Stimulated activated CD4-positive, alpha-beta T cell treated with anti-CD3 and anti-CD28 coated beads, Interleukin-2, amount 100 ng/mL, for 4 hours (primary cell): ENCODE measurements around the gene KIF12.
"Not testable (repeated sequence)": the region's sequence is repeated elsewhere in the genome, so short reads cannot be mapped to it uniquely, and the experiment has no call there.

Source experiments
- DNase-seq: peaks from one replicate; pipeline ENCODE4 v3.0.0-alpha.2; 2020; ENCODE audit warnings: low read depth

KIF12 gene

GRCh38 chr9:114098936-114099668 lies at the start of gene KIF12:
TSS of gene KIF12 (minus strand) at chr9:114099292. CDS start at chr9:114099276, 16 bp downstream.
- no peak for DNase-seq

GRCh38 chr9:114146735-114147134 lies 47.6 kb upstream of the KIF12 start:
- DNase-seq = no peak

DNA sequence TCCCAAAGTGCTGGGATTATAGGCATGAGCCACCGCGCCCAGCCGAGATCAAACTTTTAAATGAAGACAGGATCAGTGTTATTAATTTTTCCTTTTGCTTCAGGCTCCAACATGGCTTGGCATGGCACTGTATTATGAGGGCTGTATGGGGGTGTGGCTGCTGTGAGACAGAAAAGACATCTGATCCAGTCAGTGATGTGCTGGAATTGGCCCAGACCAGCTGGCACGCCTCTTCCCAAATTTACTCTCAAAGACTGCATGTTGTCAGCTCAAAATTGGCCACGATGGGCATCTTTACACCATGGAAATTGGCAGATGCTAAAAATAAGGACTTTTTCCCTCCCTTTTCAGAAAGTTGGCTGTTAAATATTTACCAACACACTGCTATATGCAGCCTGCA lies 44.1 kb upstream of the KIF12 start:
- no peak for DNase-seq

- DNase-seq = no peak
These were observed 42.7 kb upstream of the KIF12 start for GRCh38 chr9:114141553-114142402.

GRCh38 chr9:114140850-114141249 lies 41.8 kb upstream of the KIF12 start:
- no peak for DNase-seq

DNA sequence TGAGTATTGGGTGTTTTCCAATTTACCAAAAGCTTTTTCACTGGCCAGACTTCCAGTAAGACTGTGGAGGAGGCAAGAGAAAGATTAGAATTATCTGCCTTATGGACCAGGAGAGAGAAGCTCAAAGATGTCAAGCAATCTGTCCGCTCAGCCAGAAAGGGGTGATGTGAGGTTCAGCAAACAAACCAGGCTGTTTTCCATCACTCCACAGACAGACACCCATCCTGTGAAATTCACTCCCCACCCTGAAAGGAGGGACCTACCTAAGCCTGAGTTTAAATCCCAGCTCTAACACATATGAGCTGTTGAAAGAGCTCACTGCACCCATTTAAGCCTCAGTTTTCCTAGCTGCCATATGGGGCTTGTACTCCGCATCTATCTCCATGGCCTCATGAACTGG lies 41.3 kb upstream of the KIF12 start:
- no peak for DNase-seq

DNA sequence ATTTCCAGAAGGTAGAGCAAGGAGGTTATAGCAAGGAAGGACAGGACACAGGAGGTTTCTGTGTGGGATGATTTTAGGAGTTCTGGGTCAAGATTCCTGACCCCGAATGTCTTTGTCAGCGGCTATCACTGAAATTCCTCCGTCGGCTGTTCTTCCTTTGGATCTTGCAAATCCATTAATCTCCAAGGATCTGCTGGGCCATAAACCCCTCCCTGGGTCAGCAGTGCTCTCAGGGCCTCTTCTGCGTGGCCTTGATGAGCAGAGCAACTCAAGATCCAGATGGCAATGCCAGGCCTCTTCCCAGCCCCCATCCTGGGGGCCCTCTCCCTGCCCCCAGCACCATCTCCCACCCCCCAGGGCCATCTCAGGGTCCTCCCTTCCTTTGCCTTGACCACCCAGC lies 40.0 kb upstream of the KIF12 start:
- no peak for DNase-seq

GRCh38 chr9:114138552-114138971 lies 39.5 kb upstream of the KIF12 start:
- DNase-seq = no peak

- DNase-seq = no peak
These were observed 38.7 kb upstream of the KIF12 start for GRCh38 chr9:114137831-114138230.

DNA sequence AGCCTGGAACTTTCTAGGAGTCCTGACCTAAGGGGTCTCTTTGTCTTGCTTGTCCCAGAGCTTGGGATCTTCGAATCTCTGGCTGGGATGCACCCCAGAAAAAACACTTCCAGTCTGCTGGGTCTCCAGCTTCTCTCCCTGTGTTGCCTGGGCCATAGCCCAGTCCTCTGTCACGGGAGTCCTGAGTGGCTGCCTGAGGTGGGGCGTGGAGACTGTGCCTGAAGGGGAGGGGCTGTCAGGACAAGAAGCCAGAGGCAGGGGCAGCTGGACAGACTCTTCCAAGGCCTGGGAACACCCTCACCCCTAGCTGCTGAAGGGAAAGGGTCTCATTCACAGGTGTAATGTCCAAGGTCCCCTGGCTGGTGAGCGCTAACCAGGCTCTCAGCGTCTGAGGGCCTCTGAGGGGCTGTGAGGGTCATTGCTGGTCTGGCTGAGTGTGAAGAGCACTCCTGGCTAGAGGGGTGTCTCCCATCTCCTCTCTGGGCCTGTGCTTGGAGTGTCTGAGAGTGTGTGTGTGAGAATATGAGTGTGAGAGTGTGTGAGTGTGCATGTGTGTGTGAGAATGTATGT lies 35.8 kb upstream of the KIF12 start:
- DNase-seq = no peak

DNA sequence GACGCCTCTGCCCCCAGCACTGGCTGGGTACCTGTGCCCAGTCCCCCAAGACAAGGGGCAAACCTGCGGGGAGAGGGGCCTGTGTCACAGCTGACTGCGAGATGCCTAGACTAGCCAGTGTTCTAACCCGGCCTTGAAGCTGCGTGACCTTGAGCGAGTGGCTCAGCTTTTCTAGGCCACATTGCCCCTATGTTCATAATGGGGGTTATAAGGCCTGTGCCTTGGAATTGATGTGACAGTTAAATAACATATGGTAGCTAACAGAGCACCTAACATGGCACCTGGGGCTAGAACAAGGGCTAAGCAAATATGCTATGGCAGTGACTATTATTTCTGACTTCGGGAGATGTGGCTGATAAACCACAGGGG lies 33.4 kb upstream of the KIF12 start:
- no peak for DNase-seq

GRCh38 chr9:114131808-114132549 lies 32.9 kb upstream of the KIF12 start:
- no peak for DNase-seq

GRCh38 chr9:114130624-114131277 lies 31.7 kb upstream of the KIF12 start:
- DNase-seq = no peak

GRCh38 chr9:114130141-114130540 lies 31.0 kb upstream of the KIF12 start:
- no peak for DNase-seq

DNA sequence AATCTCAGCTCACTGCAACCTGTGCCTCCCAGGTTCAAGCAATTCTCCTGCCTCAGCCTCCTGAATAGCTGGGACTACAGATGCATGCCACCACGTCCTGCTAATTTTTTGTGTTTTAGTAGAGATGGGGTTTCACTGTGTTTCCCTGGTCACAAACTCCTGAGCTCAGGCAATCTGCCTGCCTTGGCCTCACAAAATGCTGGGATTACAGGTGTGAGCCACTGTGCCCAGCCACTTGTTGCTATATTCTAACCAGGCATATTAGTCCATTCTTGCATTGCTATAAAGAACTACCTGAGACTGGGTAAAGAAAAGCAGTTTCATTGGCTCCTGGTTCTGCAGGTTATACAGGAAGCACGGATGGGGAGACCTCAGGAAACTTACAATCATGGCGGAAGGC lies 29.7 kb upstream of the KIF12 start:
- not testable (repeated sequence) for DNase-seq

DNA sequence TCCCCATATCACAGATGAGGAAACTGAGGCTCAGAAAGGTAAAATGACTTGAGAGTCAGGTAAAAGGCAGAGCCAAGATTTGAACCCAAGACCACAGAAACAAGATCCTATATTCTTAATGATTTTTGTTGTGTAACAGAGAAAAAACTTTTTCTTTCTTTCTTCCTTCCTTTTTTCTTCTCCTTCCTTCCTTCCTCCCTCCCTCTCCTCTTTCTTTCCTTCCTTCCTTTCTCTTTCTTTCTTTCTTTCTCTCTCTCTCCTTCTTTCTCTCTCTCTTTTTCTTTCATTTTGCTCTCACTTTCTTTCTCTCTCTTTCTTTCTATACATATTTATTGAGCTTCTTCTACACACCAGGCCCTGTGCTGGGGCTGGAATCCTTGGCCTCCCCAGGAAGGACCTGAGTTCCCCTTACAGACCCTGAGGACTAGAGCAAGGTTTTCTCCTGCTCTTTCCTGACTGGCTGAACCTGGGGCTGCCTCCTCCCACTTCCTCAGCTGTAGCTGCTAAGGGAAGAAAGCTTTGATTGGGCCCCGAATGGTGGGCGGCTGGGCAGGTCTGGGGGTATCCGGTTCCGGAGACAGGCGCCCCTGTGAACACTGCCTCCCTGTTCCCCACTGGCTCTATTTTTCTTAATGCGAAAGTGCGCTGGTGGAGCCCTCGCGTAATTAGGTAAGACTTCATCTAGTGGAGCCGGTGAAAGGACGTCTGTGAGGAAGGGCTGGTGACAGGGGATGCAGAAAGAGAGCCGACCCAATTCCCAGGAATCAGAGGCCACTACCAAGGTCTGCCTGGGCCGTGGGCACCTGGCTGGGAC lies 27.4 kb upstream of the KIF12 start:
- no peak for DNase-seq

DNA sequence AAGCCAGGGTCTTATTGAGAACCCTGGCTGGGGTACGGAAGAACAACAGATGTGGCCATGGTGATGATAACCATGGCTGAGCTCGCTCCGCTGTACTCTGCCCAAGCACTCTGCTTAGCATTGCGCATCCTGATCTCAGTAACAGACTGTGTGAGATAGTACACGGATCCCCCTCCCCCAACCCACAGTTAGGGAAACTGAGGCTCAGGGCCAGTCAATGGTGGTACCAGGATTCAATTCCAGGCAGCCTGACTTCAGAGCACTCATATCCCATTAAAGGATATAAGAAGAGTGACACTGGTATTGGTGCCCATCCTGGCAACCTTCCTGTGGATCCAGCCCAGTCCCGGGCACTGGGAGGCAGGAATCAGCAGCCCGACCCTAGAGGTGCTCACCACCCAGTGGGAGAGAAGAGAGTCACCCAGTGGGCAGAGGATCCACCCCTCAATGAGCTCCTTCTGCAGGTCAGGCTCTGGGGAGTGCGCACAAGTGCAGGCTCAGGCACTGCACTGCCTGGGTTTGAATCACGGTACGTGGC lies 26.5 kb upstream of the KIF12 start:
- DNase-seq = no peak

DNA sequence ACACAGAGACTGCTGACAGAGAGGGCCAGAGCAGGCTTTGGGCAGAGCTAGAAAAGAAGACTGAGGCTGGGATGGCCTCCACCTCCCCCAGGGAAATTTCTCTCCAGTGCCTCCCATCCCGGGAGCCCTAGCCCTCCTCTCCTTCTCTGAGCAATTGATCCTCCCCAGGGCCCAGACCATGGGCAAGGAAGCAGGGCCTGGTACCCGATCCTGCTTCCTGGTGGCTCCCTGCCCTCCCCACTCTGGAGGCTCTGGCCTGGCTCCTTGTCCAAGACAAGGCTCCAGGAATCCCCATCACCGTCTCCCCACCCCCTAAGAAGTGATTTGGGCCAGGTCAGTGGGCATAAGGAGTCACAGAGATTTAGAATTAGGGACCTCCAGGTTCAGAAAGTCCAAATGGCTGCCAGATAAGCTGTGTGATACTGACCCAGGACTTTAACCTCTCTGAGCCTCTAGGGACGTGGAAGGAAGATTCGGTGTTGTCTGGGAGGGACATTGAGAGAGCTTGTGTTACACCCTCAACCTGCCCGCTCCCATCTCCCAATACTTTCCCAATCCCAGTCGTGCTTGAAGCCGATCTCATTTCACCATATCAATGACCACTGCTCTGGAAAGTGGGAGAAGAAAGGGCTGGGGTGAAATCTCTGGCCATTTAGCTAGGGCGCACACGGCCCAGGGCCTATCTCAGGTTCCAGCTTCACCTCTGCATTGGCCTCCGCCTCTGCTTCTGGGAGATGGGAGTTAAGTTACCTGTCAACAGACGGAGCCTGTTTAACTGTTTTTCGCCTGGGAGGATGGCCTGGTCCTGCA lies 25.8 kb upstream of the KIF12 start:
- DNase-seq = no peak

DNA sequence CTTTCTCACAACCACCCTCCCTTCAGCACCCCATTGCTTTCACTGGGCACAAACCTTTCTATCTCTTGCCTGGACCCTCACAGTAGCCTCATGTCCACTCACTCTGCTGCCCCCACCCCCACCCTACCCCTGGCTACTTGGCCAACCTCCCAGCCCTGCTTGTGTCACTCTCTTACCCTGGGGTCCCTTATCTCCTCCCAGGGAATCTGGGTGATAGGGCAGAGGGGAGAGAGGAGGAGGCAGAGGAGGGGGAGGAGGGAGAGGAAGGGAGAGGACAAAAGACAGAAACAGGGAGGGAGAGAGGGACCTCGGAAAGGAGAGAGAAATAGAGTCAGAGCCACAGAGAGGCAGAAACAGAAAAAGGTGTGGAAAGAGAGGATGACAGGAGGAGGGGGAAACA lies 25.0 kb upstream of the KIF12 start:
- DNase-seq = no peak
